ENCODE results near the gene SKAP2. TPM values are rescaled to one million over a fixed set of nuclear protein-coding genes. Genes with fewer than 3 reads are reported as not detected.

SKAP2 gene
- total and polyA plus RNA-seq, 7 donors, result 3.2 to 19.4 (median 8.3) TPM

GRCh38 chr7:26860361-26860760, 4.0 kb downstream of the SKAP2 start:
- no peak overlapping the region for H3K27ac ChIP-seq
- H3K9me3 ChIP-seq, result no peaks in the 10 kb centered on the region
- intact Hi-C loops (cut with DNase I), result no loop called here
- peaks cover 5% of the 10 kb centered on the region for H3K4me1 ChIP-seq
- H3K36me3 ChIP-seq (ENCODE audit: insufficient read depth in 1 of 2, low read depth in 1 of 2), result no peaks in the 10 kb centered on the region
- no peak for TF ChIP-seq CTCF (IDR thresholded peaks at IDR 0.05)
- ATAC-seq (no peak), DNase-seq (no peak)
- peaks cover 5 to 19% (median 8%) of the 10 kb centered on the region in 3 donors for H3K27me3 ChIP-seq (ENCODE audit: insufficient read depth in 3 of 3, low read length in 2 of 3)
- no peak overlapping the region for H3K4me3 ChIP-seq
- 76 to 93% (median 81%) methylated on average over 2 of the region's 2 CpGs for WGBS, 3 donors

- no peak for TF ChIP-seq CTCF (IDR thresholded peaks at IDR 0.05)
- H3K36me3 ChIP-seq (ENCODE audit: insufficient read depth in 1 of 2, low read depth in 1 of 2), result no peaks in the 10 kb centered on the region
- peaks cover 5% of the 10 kb centered on the region for H3K4me1 ChIP-seq
- ATAC-seq (no peak), DNase-seq (no peak)
- H3K4me3 ChIP-seq, result no peak overlapping the region
- peaks cover 5 to 24% (median 8%) of the 10 kb centered on the region in 3 donors for H3K27me3 ChIP-seq (ENCODE audit: insufficient read depth in 3 of 3, low read length in 2 of 3)
- no peak overlapping the region for H3K27ac ChIP-seq
- no peaks in the 10 kb centered on the region for H3K9me3 ChIP-seq
- intact Hi-C loops (cut with DNase I), result loop anchor here (5.0 to 10.0 kb wide), 2 partner anchors 283 to 485 kb away; partner anchors contain the start of gene HOXA5 (in 1 of the 2)
Measured at GRCh38 chr7:26859720-26860119, 4.7 kb downstream of the SKAP2 start.

- DNase-seq, result no peak
- no peaks in the 10 kb centered on the region for H3K36me3 ChIP-seq (ENCODE audit: insufficient read depth in 1 of 2, low read depth in 1 of 2)
- TF ChIP-seq CTCF (IDR thresholded peaks at IDR 0.05), result no peak
- no peak overlapping the region for H3K4me3 ChIP-seq
- H3K27me3 ChIP-seq (ENCODE audit: insufficient read depth in 3 of 3, low read length in 2 of 3), result peaks cover 5 to 24% (median 8%) of the 10 kb centered on the region in 3 donors
- no peak for ATAC-seq
- WGBS, 3 donors, result 88 to 90% (median 90%) methylated on average over 3 of the region's 3 CpGs
- no peaks in the 10 kb centered on the region for H3K9me3 ChIP-seq
- intact Hi-C loops (cut with DNase I), result loop anchor here (5.0 to 10.0 kb wide), 2 partner anchors 284 to 484 kb away; partner anchors contain the start of gene HOXA5 (in 1 of the 2)
- peaks cover 10% of the 10 kb centered on the region for H3K4me1 ChIP-seq
- H3K27ac ChIP-seq, result no peak overlapping the region
Measured at GRCh38 chr7:26858735-26859134, 5.7 kb downstream of the SKAP2 start.

- WGBS, 3 donors, result 75 to 80% (median 78%) methylated on average over 5 of the region's 5 CpGs
- Histone ChIP-seq H3K36me3 (ENCODE audit: insufficient read depth in 1 of 2, low read depth in 1 of 2) (no peaks in the 10 kb centered on the region), H3K9me3 (no peaks in the 10 kb centered on the region), H3K4me3 (peak overlapping the region; percentile 54), H3K27me3 (ENCODE audit: insufficient read depth in 3 of 3, low read length in 2 of 3) (peaks cover 5 to 24% (median 12%) of the 10 kb centered on the region in 3 donors), H3K4me1 (peaks cover 10% of the 10 kb centered on the region), H3K27ac (peak overlapping the region; percentile 63)
- TF ChIP-seq CTCF (IDR thresholded peaks at IDR 0.05), result no peak
- ATAC-seq, result no peak
- no peak for DNase-seq
- intact Hi-C loops (cut with DNase I), result loop anchor here (5.0 to 10.0 kb wide), 2 partner anchors 284 to 483 kb away; partner anchors contain the start of gene HOXA5 (in 1 of the 2)
Measured at GRCh38 chr7:26858241-26858715, 6.1 kb downstream of the SKAP2 start.
